GM23248 (cell line): Measurements from ENCODE around the gene IFNLR1. TPM values are rescaled to one million over a fixed set of nuclear protein-coding genes. Genes with fewer than 3 reads are reported as not detected.

ENCODE experiments used
- DNase-seq: peaks from one replicate; pipeline ENCODE4 v3.0.0-alpha.2; 2015
- H2AFZ ChIP-seq: fragments of 200-600 bp; sonication (generic); 2 replicates; pipeline ENCODE4 v1.6.1; 2016; ENCODE audit warnings: antibody characterized with exemption
- H3F3A ChIP-seq: fragments of 200-600 bp; sonication (generic); 2 replicates; pipeline ENCODE4 v1.6.1; 2016; ENCODE audit warnings: mild to moderate bottlenecking, antibody characterized with exemption, mixed run types; ENCODE audit not compliant: insufficient read depth
- H3K27ac ChIP-seq: fragments of 200-600 bp; sonication (generic); 2 replicates; pipeline ENCODE4 v1.5.1; 2016; ENCODE audit warnings: mild to moderate bottlenecking
- H3K27me3 ChIP-seq: fragments of 200-600 bp; sonication (generic); replicated peaks from 2 replicates; pipeline ENCODE4 v1.6.1; 2016; ENCODE audit warnings: mild to moderate bottlenecking; ENCODE audit not compliant: insufficient read depth
- H3K36me3 ChIP-seq: fragments of 200-600 bp; sonication (generic); 2 replicates; pipeline ENCODE4 v1.6.1; 2016; ENCODE audit warnings: low read depth, mild to moderate bottlenecking
- H3K4me1 ChIP-seq: fragments of 200-600 bp; sonication (generic); 2 replicates; pipeline ENCODE4 v1.6.1; 2016; ENCODE audit warnings: mild to moderate bottlenecking; ENCODE audit not compliant: insufficient read depth
- H3K4me2 ChIP-seq: fragments of 200-600 bp; sonication (generic); one replicate; pipeline ENCODE4 v1.6.1; 2016; ENCODE audit warnings: mild to moderate bottlenecking; ENCODE audit not compliant: unreplicated experiment
- H3K4me3 ChIP-seq: fragments of 200-600 bp; sonication (generic); 2 replicates; pipeline ENCODE4 v1.5.1; 2016; ENCODE audit warnings: mild to moderate bottlenecking
- H3K79me2 ChIP-seq: fragments of 200-600 bp; sonication (generic); 2 replicates; pipeline ENCODE4 v1.6.1; 2016; ENCODE audit warnings: mild to moderate bottlenecking; ENCODE audit not compliant: insufficient read depth
- H3K9ac ChIP-seq: fragments of 200-600 bp; sonication (generic); 2 replicates; pipeline ENCODE4 v1.6.1; 2016; ENCODE audit warnings: mild to moderate bottlenecking
- H3K9me2 ChIP-seq: fragments of 200-600 bp; sonication (generic); 2 replicates; pipeline ENCODE4 v1.6.1; 2016; ENCODE audit warnings: mixed run types, mild to moderate bottlenecking, moderate library complexity; ENCODE audit not compliant: insufficient read depth
- H3K9me3 ChIP-seq: fragments of 200-600 bp; sonication (generic); one replicate; pipeline ENCODE4 v1.6.1; 2017; ENCODE audit warnings: low read depth
- H4K20me1 ChIP-seq: fragments of 200-600 bp; sonication (generic); 2 replicates; pipeline ENCODE4 v1.6.0; 2016; ENCODE audit not compliant: insufficient read depth
- EZH2 ChIP-seq: fragments of 200-600 bp; sonication (generic); IDR thresholded peaks from 2 replicates; pipeline ENCODE4 v1.6.1; 2018; ENCODE audit warnings: antibody characterized with exemption, mild to moderate bottlenecking; ENCODE audit not compliant: insufficient read depth, poor library complexity, severe bottlenecking
- EZH2phosphoT487 ChIP-seq: fragments of 200-600 bp; sonication (generic); IDR thresholded peaks from 2 replicates; pipeline ENCODE4 v1.6.1; 2018; ENCODE audit warnings: antibody characterized with exemption, moderate library complexity, mild to moderate bottlenecking, low read depth; ENCODE audit not compliant: insufficient read depth
- WGBS, 2 experiments: methylation state at CpG; one replicate each; pipeline ENCODE4 v1.1.6; 2015 to 2017; ENCODE audit warnings: low lambda C conversion rate in 2 of 2, low coverage in 1 of 2; ENCODE audit errors: missing lambda C conversion rate in 2 of 2; 5-methylcytosine and 5-hydroxymethylcytosine counted together
- in situ Hi-C: fragments of 300-500 bp; cut with MboI; formaldehyde crosslinking; loops from 2 replicates; pipeline ENCODE4 v1.15.0; 2020
- polyA plus RNA-seq: library from polyadenylated mRNA; unstranded; fragments of >200 nt; fragmentation: Nextera tagmentation; extraction: Ambion mirVana; gene quantifications from 2 replicates; pipeline ENCODE4 v1.2.1, GENCODE V29; 2016
- total RNA-seq: library from RNA; depleted of rRNA; stranded (reverse); fragments of >200 nt; shearing (Covaris generic); gene quantifications from 2 replicates; pipeline ENCODE4 v1.2.3, GENCODE V29; 2014

The IFNLR1 gene
- total and polyA plus RNA-seq, 2 experiments from 2014 or later, result not detected

DNA sequence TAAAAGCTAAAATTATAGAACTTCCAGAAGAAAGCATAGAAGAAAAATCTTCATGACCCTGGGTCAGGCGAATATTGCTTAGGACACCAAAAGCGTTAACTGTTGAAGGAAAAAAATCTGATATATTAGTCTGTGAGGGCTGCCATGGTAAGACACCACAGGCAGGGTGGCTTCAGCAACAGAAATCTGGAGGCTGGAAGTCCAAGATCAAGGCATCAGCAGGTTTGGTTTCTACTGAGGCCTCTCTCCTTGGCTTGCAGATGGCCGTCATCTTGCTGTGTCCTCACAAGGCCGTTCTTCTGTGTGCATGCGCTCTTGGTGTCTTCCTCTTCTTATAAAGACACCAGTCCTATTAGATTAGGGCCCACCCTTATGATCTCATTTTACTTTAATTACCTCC lies 14.5 kb downstream of the IFNLR1 start:
- 70 to 72% methylated on average over 5 of the region's 5 CpGs for WGBS, 2 experiments
- no peaks in the 10 kb centered on the region for H3K9me2 ChIP-seq
- no peak for DNase-seq
- H3K4me1 ChIP-seq, result no peaks in the 10 kb centered on the region
- in situ Hi-C loops, result no loop called here
- H3K9me3 ChIP-seq, result no peaks in the 10 kb centered on the region
- no peaks in the 10 kb centered on the region for H3K36me3 ChIP-seq
- no peak overlapping the region for H3K9ac ChIP-seq
- H3K27ac ChIP-seq, result no peak overlapping the region
- no peak overlapping the region for H2AFZ ChIP-seq
- no peaks in the 10 kb centered on the region for H3F3A ChIP-seq
- H4K20me1 ChIP-seq, result no peaks in the 10 kb centered on the region
- H3K4me3 ChIP-seq, result no peak overlapping the region
- H3K79me2 ChIP-seq, result no peaks in the 10 kb centered on the region
- H3K4me2 ChIP-seq, result no peak overlapping the region
- TF ChIP-seq EZH2 (no peak), EZH2phosphoT487 (no peak)
- peaks cover 35% of the 10 kb centered on the region for H3K27me3 ChIP-seq

DNA sequence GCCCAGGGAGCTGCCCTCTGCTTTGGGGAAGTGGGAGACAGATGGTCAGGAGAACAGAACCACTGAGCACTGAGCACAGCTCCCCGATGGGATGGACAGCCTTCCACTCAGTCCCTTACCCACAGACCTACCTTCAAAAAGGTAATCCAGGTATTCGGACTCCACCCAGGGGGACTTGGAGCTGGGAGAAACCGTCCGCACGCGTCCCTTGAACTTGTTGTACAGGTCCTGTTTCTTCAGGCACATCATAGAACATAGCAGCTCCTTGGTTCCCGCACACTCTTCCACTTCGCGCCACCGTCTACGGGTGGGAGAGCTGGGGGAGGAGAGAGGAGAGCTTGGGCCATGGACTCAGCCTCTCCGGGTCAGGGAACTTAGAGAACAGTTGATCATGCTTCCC lies 17.8 kb downstream of the IFNLR1 start:
- no peaks in the 10 kb centered on the region for H3K79me2 ChIP-seq
- peaks cover 42% of the 10 kb centered on the region for H3K27me3 ChIP-seq
- H3K4me1 ChIP-seq, result no peaks in the 10 kb centered on the region
- H3K27ac ChIP-seq, result no peak overlapping the region
- H3K9me3 ChIP-seq, result no peaks in the 10 kb centered on the region
- H3K9ac ChIP-seq, result no peak overlapping the region
- no peak overlapping the region for H3K4me3 ChIP-seq
- no peaks in the 10 kb centered on the region for H3F3A ChIP-seq
- H3K4me2 ChIP-seq, result no peak overlapping the region
- H3K9me2 ChIP-seq, result no peaks in the 10 kb centered on the region
- H2AFZ ChIP-seq, result no peak overlapping the region
- no peak for DNase-seq
- in situ Hi-C loops, result no loop called here
- WGBS, 2 experiments, result 83 to 86% methylated on average over 12 of the region's 12 CpGs
- H3K36me3 ChIP-seq, result no peaks in the 10 kb centered on the region
- no peaks in the 10 kb centered on the region for H4K20me1 ChIP-seq
- no peak for TF ChIP-seq EZH2phosphoT487
- no peak for TF ChIP-seq EZH2

DNA sequence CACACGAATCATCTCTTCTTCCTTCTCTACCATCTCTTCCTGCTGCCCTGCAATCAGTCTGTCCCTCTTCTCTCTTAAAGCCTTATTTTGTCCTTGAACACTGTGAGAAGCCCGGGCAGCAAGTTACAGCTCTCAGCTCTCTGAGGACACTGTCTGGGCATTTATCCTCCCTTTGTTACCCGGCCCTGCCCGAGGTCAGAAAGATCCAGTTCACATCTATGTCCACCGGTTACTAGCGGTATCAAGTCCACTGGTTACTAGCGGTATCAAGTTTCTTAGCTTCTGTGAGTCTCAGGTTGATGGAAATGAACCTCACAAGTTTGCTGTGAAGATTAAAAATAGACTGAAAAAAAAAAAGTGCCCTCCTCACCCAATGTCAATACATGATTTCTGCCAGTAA lies 18.8 kb downstream of the IFNLR1 start:
- Histone ChIP-seq H3K4me1 (no peaks in the 10 kb centered on the region), H4K20me1 (no peaks in the 10 kb centered on the region), H3K4me3 (no peak overlapping the region), H3F3A (no peaks in the 10 kb centered on the region), H3K9ac (no peak overlapping the region), H3K4me2 (no peak overlapping the region), H3K9me2 (no peaks in the 10 kb centered on the region), H3K36me3 (no peaks in the 10 kb centered on the region), H2AFZ (no peak overlapping the region), H3K79me2 (no peaks in the 10 kb centered on the region), H3K27me3 (peaks cover 44% of the 10 kb centered on the region), H3K9me3 (no peaks in the 10 kb centered on the region), H3K27ac (no peak overlapping the region)
- 82 to 87% methylated on average over 7 of the region's 7 CpGs for WGBS, 2 experiments
- no peak for TF ChIP-seq EZH2
- TF ChIP-seq EZH2phosphoT487, result no peak
- DNase-seq, result no peak
- in situ Hi-C loops, result no loop called here

DNA sequence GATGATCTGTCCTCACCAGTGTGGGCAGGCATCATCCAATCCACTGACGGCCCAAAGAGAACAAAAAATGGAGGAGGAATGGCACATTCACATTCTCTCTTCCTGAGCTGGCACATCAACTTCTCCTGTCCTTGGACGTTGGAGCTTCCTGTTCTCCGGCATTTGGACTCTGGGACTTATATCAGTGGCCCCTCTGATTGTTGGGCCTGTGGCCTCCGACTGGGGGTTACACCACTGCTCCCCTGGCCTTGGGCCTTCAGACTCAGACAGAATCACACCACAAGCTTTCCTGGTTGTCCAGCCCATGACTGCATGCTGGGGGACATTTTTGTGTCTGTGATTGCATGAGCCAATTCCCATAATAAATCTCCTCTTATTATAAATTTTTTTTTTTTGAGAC lies 20.1 kb downstream of the IFNLR1 start:
- Histone ChIP-seq H3K9ac (no peak overlapping the region), H3K36me3 (no peaks in the 10 kb centered on the region), H3K9me2 (no peaks in the 10 kb centered on the region), H3K4me2 (no peak overlapping the region), H3K27ac (no peak overlapping the region), H3K4me3 (no peak overlapping the region), H3K9me3 (no peaks in the 10 kb centered on the region), H3K27me3 (peaks cover 38% of the 10 kb centered on the region), H2AFZ (no peak overlapping the region), H3F3A (no peaks in the 10 kb centered on the region), H3K79me2 (no peaks in the 10 kb centered on the region), H3K4me1 (no peaks in the 10 kb centered on the region), H4K20me1 (no peaks in the 10 kb centered on the region)
- WGBS, 2 experiments, result 48 to 73% methylated on average over 3 to 4 of the region's 4 CpGs
- no peak for TF ChIP-seq EZH2
- no peak for TF ChIP-seq EZH2phosphoT487
- in situ Hi-C loops, result no loop called here
- DNase-seq, result no peak

- H3K9me3 ChIP-seq, result no peaks in the 10 kb centered on the region
- H2AFZ ChIP-seq, result no peak overlapping the region
- H3K4me2 ChIP-seq, result no peak overlapping the region
- 93 to 97% methylated on average over 2 of the region's 2 CpGs for WGBS, 2 experiments
- no peak overlapping the region for H3K4me3 ChIP-seq
- H3K27ac ChIP-seq, result no peak overlapping the region
- no peak for DNase-seq
- no peaks in the 10 kb centered on the region for H4K20me1 ChIP-seq
- no peaks in the 10 kb centered on the region for H3K36me3 ChIP-seq
- H3K9ac ChIP-seq, result no peak overlapping the region
- in situ Hi-C loops, result no loop called here
- H3K79me2 ChIP-seq, result no peaks in the 10 kb centered on the region
- H3F3A ChIP-seq, result no peaks in the 10 kb centered on the region
- no peaks in the 10 kb centered on the region for H3K9me2 ChIP-seq
- TF ChIP-seq EZH2, result no peak
- TF ChIP-seq EZH2phosphoT487, result no peak
- no peaks in the 10 kb centered on the region for H3K4me1 ChIP-seq
- peaks cover 34% of the 10 kb centered on the region for H3K27me3 ChIP-seq
Observed at GRCh38 chr1:24165500-24165899, 21.6 kb downstream of the IFNLR1 start.
